ENCODE measurements around the gene CHCHD3. TPM values are rescaled to one million over a fixed set of nuclear protein-coding genes. Genes with fewer than 3 reads are reported as not detected.

Gene CHCHD3
- total and polyA plus RNA-seq, 4 donors: 25.5 to 37.8 (median 31.8) TPM

- H3K36me3 ChIP-seq (ENCODE audit: control insufficient read depth in 4 of 4, insufficient read depth in 3 of 4, low read depth in 1 of 4, low read length in 3 of 4): no peaks in the 10 kb centered on the region
- no peaks in the 10 kb centered on the region for H3K4me1 ChIP-seq (ENCODE audit: control insufficient read depth in 4 of 4, insufficient read depth in 4 of 4, low read length in 3 of 4)
- H3K9me3 ChIP-seq (ENCODE audit: control insufficient read depth in 4 of 4, low read length in 3 of 4): no peaks in the 10 kb centered on the region
- H3K9ac ChIP-seq (ENCODE audit: low read depth in 1 of 2, low read length in 2 of 2): no peak overlapping the region
- H3K27me3 ChIP-seq (ENCODE audit: control insufficient read depth in 4 of 4, insufficient read depth in 4 of 4, low read length in 3 of 4): no peaks in the 10 kb centered on the region
- no peak overlapping the region for H3K4me3 ChIP-seq (ENCODE audit: low read depth in 1 of 3, low read length in 3 of 3)
- 93% methylated on average over 6 of the region's 6 CpGs for WGBS
- no peak for DNase-seq (ENCODE audit: low spot score)
- no peak for TF ChIP-seq JUND (IDR thresholded peaks at IDR 0.05)
- TF ChIP-seq CTCF (IDR thresholded peaks at IDR 0.05; ENCODE audit: low read depth, low read length, missing input control): no peak
- TF ChIP-seq HNF4G (IDR thresholded peaks at IDR 0.05): no peak
- no peak for TF ChIP-seq ZBTB33 (IDR thresholded peaks at IDR 0.05)
- no peak for TF ChIP-seq GABPA (IDR thresholded peaks at IDR 0.05 in 1 of 2, conservative IDR thresholded peaks at IDR 0.05 in 1 of 2)
- no peak for TF ChIP-seq YY1 (IDR thresholded peaks at IDR 0.05)
- TF ChIP-seq NR2F2 (IDR thresholded peaks at IDR 0.05): no peak
- no peak for TF ChIP-seq FOXA2 (IDR thresholded peaks at IDR 0.05)
- no peak for TF ChIP-seq EGR1 (IDR thresholded peaks at IDR 0.05; ENCODE audit: low read depth in 2 of 2)
- no peak for TF ChIP-seq TAF1 (conservative IDR thresholded peaks at IDR 0.05)
- no peak for TF ChIP-seq HNF4A (conservative IDR thresholded peaks at IDR 0.05)
- TF ChIP-seq RAD21 (IDR thresholded peaks at IDR 0.05): no peak
- TF ChIP-seq, protein P1, sequence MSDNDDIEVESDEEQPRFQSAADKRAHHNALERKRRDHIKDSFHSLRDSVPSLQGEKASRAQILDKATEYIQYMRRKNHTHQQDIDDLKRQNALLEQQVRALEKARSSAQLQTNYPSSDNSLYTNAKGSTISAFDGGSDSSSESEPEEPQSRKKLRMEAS (IDR thresholded peaks at IDR 0.05): no peak
- no peak for TF ChIP-seq RXRA (IDR thresholded peaks at IDR 0.05)
- TF ChIP-seq SP1 (IDR thresholded peaks at IDR 0.05): no peak
- TF ChIP-seq, protein P2, sequence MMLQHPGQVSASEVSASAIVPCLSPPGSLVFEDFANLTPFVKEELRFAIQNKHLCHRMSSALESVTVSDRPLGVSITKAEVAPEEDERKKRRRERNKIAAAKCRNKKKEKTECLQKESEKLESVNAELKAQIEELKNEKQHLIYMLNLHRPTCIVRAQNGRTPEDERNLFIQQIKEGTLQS (IDR thresholded peaks at IDR 0.05): no peak
- TF ChIP-seq, protein P3, sequence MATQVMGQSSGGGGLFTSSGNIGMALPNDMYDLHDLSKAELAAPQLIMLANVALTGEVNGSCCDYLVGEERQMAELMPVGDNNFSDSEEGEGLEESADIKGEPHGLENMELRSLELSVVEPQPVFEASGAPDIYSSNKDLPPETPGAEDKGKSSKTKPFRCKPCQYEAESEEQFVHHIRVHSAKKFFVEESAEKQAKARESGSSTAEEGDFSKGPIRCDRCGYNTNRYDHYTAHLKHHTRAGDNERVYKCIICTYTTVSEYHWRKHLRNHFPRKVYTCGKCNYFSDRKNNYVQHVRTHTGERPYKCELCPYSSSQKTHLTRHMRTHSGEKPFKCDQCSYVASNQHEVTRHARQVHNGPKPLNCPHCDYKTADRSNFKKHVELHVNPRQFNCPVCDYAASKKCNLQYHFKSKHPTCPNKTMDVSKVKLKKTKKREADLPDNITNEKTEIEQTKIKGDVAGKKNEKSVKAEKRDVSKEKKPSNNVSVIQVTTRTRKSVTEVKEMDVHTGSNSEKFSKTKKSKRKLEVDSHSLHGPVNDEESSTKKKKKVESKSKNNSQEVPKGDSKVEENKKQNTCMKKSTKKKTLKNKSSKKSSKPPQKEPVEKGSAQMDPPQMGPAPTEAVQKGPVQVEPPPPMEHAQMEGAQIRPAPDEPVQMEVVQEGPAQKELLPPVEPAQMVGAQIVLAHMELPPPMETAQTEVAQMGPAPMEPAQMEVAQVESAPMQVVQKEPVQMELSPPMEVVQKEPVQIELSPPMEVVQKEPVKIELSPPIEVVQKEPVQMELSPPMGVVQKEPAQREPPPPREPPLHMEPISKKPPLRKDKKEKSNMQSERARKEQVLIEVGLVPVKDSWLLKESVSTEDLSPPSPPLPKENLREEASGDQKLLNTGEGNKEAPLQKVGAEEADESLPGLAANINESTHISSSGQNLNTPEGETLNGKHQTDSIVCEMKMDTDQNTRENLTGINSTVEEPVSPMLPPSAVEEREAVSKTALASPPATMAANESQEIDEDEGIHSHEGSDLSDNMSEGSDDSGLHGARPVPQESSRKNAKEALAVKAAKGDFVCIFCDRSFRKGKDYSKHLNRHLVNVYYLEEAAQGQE (IDR thresholded peaks at IDR 0.05): no peak
- TF ChIP-seq FOXA1 (IDR thresholded peaks at IDR 0.05): no peak
- no peak overlapping the region for H3K27ac ChIP-seq (ENCODE audit: low read depth in 1 of 2, low read length in 2 of 2)
Observed at GRCh38 chr7:132871419-132871818, 210.5 kb downstream of the CHCHD3 start.

All from liver (tissue), 9 donors.